IPS-18a (cell line): ENCODE measurements around the gene TOGARAM1.

ENCODE experiments used
- H3K27ac ChIP-seq: one replicate; pipeline ENCODE4 v1.5.1; 2013; ENCODE audit warnings: low read length
- H3K27me3 ChIP-seq: one replicate; pipeline ENCODE4 v1.6.1; 2013; ENCODE audit warnings: mild to moderate bottlenecking, low read length; ENCODE audit not compliant: control insufficient read depth, insufficient read depth
- H3K36me3 ChIP-seq: one replicate; pipeline ENCODE4 v1.6.1; 2013; ENCODE audit warnings: low read depth, low read length; ENCODE audit not compliant: control insufficient read depth
- H3K4me1 ChIP-seq: one replicate; pipeline ENCODE4 v1.6.1; 2013; ENCODE audit warnings: low read depth, low read length; ENCODE audit not compliant: control insufficient read depth
- H3K4me3 ChIP-seq: one replicate; pipeline ENCODE4 v1.5.1; 2013; ENCODE audit warnings: low read length
- H3K9ac ChIP-seq: one replicate; pipeline ENCODE4 v1.6.1; 2013; ENCODE audit warnings: mild to moderate bottlenecking, low read length, moderate library complexity
- H3K9me3 ChIP-seq: one replicate; pipeline ENCODE4 v1.6.1; 2013; ENCODE audit warnings: low read depth, low read length; ENCODE audit not compliant: control insufficient read depth

TOGARAM1 gene

GRCh38 chr14:45041641-45042040 is 79.7 kb downstream of the TOGARAM1 start:
- H3K4me1 ChIP-seq, result no peaks in the 10 kb centered on the region
- H3K36me3 ChIP-seq, result peaks cover 10% of the 10 kb centered on the region
- H3K27me3 ChIP-seq, result no peaks in the 10 kb centered on the region
- H3K9me3 ChIP-seq, result peaks cover 5% of the 10 kb centered on the region
- H3K27ac ChIP-seq, result no peak overlapping the region
- H3K4me3 ChIP-seq, result no peak overlapping the region
- no peak overlapping the region for H3K9ac ChIP-seq

DNA sequence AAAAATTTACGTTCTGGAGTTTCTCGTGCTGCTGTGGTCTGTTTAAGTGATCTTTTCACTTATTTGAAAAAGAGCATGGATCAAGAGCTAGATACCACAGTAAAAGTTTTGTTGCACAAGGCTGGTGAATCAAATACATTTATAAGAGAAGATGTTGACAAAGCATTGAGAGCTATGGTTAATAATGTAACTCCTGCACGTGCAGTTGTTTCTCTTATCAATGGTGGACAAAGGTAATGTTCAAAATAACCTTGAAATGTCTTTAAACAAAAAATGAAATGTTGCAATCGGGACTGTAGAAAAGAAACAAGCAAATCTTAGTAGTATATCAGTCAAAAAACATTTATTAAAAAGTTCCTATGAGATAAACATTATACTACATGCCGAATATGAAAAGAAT is 82.6 kb downstream of the TOGARAM1 start:
- Histone ChIP-seq H3K27ac (no peak overlapping the region), H3K9me3 (no peaks in the 10 kb centered on the region), H3K4me1 (no peaks in the 10 kb centered on the region), H3K27me3 (no peaks in the 10 kb centered on the region), H3K9ac (no peak overlapping the region), H3K36me3 (peaks cover 10% of the 10 kb centered on the region), H3K4me3 (no peak overlapping the region)

DNA sequence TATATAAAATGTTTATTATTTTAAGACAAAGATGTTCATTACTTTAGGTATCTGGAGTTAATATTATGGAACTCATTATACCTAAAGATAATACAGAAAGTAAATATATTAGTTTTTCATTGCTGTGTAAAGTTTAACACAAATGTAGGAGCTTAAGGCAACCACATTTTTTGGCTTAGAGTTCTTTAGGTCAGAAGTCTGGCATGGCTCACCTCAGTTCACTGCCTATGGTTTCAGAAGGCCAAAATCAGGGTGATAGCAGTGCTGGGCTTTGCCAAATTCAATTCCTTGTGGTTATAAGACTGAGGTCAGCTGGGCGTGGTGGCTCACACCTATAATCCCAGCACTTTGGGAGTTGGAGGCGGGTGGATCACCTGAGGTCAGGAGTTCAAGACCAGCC is 86.4 kb downstream of the TOGARAM1 start:
- Histone ChIP-seq H3K27ac (no peak overlapping the region), H3K4me3 (no peak overlapping the region), H3K9ac (no peak overlapping the region), H3K27me3 (no peaks in the 10 kb centered on the region), H3K4me1 (no peaks in the 10 kb centered on the region), H3K9me3 (no peaks in the 10 kb centered on the region), H3K36me3 (peaks cover 10% of the 10 kb centered on the region)

DNA sequence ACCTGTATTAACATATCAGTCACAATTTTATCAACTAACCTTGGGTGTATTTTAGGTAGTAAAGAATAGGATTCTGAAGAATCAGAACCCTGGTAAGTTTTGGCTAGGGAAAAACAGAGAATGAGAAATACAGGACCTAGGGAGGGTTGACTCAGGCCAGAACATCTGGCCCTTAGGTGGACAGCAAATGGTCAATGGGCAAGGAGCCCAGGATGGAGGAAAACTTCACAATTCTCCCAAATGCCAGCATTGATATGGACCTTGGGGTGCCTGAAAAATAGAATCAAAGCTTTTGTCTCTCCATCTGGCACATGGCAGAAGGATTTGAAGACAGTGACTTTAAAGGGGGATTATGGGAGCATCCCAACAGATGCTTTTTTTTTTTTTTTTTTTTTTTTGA is 89.2 kb downstream of the TOGARAM1 start:
- no peaks in the 10 kb centered on the region for H3K4me1 ChIP-seq
- no peak overlapping the region for H3K9ac ChIP-seq
- H3K9me3 ChIP-seq, result no peaks in the 10 kb centered on the region
- peaks cover 4% of the 10 kb centered on the region for H3K36me3 ChIP-seq
- no peak overlapping the region for H3K4me3 ChIP-seq
- no peaks in the 10 kb centered on the region for H3K27me3 ChIP-seq
- no peak overlapping the region for H3K27ac ChIP-seq

DNA sequence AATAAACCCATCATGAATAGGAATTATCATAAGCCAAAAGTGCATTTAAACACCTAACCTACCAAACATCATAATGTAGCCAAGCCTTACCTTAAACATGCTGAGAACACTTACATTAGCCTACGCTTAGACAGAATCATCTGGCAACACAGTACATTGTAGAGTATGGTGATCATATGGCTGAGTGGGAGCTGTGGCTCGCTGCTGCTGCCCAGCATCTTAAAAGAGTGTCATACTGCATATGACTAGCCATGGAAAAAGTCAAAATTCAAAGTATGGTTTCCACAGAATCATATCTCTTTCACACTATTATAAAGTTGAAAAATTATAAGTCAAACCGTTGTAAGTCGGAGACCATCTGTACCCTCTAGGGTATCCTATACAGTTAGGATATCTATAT is 89.9 kb downstream of the TOGARAM1 start:
- Histone ChIP-seq H3K27ac (no peak overlapping the region), H3K27me3 (no peaks in the 10 kb centered on the region), H3K9me3 (no peaks in the 10 kb centered on the region), H3K9ac (no peak overlapping the region), H3K36me3 (peaks cover 3% of the 10 kb centered on the region), H3K4me3 (no peak overlapping the region), H3K4me1 (no peaks in the 10 kb centered on the region)

DNA sequence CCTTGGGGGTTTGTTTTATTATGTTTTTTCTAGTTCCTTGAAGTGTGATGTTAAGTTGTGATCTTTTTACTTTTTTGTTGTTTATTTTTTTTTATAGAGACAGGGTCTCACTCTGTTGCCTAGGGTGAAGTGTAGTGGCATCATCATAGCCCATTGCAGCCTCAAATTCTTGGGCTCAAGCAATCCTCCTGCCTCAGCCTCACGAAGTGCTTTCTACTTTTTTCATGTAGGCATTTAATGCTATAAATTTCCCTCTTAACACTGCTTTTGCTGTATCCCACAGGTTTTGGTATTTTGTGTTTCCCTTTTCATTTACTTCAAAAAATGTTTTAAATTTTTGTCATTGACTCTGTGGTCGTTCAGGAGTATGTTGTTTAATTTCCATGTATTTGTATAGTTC is 95.4 kb downstream of the TOGARAM1 start:
- Histone ChIP-seq H3K27me3 (no peaks in the 10 kb centered on the region), H3K9ac (no peak overlapping the region), H3K4me3 (no peak overlapping the region), H3K9me3 (no peaks in the 10 kb centered on the region), H3K27ac (no peak overlapping the region), H3K4me1 (no peaks in the 10 kb centered on the region), H3K36me3 (peaks cover 3% of the 10 kb centered on the region)

DNA sequence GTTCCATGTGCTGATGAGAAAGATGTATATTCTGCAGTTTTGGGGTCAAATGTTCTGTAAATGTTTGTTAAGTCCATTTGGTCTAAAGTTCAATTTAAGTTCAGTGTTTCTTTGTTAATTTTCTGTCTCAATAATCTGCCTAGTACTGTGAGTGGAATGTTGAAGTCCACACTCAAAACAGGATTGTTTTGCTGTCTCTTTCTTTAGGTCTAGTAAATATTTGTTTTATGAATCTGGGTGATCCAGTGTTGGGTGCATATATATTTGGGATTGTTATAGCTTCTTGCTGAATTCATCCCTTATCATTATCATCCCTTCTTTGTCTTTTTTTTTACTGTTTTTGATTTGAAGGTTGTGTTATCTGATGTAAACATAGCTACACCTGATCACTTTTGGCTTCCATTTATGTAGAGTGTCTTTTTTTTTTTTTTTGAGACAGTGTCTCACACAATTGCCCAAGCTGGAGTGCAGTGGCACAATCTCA is 95.9 kb downstream of the TOGARAM1 start:
- no peak overlapping the region for H3K9ac ChIP-seq
- peaks cover 3% of the 10 kb centered on the region for H3K36me3 ChIP-seq
- no peak overlapping the region for H3K4me3 ChIP-seq
- H3K4me1 ChIP-seq, result no peaks in the 10 kb centered on the region
- no peaks in the 10 kb centered on the region for H3K27me3 ChIP-seq
- H3K27ac ChIP-seq, result no peak overlapping the region
- no peaks in the 10 kb centered on the region for H3K9me3 ChIP-seq

GRCh38 chr14:45060551-45060950 is 98.6 kb downstream of the TOGARAM1 start:
- Histone ChIP-seq H3K4me3 (no peak overlapping the region), H3K27ac (no peak overlapping the region), H3K9ac (no peak overlapping the region), H3K27me3 (no peaks in the 10 kb centered on the region), H3K9me3 (no peaks in the 10 kb centered on the region), H3K4me1 (no peaks in the 10 kb centered on the region), H3K36me3 (no peaks in the 10 kb centered on the region)

GRCh38 chr14:45065540-45065939 is 103.5 kb downstream of the TOGARAM1 start:
- Histone ChIP-seq H3K36me3 (no peaks in the 10 kb centered on the region), H3K9ac (no peak overlapping the region), H3K9me3 (no peaks in the 10 kb centered on the region), H3K4me3 (no peak overlapping the region), H3K27me3 (no peaks in the 10 kb centered on the region), H3K4me1 (no peaks in the 10 kb centered on the region), H3K27ac (no peak overlapping the region)

DNA sequence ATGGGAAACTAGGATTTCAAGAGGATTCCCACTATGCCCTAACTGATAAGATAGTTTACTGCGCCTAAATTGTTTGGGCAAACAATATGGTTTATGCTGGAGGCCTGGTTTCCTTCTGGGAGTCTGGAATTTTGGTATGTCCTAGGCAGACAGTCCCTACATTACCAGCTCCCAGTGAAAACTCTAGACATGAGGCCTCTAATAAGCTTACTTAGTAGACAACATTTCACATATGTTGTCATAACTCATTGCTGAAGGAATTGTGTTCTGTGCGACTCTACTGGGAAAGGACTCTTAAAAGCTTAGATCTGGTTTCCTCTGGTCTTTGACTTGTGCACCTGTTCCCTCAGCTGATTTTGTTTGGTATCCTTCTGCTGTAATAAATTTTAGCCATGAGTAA is 104.0 kb downstream of the TOGARAM1 start:
- Histone ChIP-seq H3K9ac (no peak overlapping the region), H3K36me3 (no peaks in the 10 kb centered on the region), H3K27me3 (no peaks in the 10 kb centered on the region), H3K4me3 (no peak overlapping the region), H3K9me3 (no peaks in the 10 kb centered on the region), H3K4me1 (no peaks in the 10 kb centered on the region), H3K27ac (no peak overlapping the region)

DNA sequence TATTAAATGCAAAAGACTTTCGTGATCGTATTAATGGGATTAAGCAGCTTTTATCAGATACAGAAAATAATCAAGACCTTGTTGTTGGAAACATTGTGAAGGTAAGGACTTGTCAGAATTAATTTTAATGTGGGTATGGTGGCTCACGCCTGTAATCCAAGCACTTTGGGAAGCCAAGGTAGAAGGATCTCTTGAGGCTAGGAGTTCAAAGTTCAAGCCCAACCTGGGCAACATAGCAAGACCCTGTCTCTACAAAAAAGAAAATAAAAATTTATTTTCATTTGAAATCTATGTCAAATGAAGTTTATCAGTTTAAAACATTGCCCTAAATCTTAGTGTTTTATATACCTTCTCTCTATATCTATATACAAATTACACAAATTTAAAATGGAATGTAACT is 104.7 kb downstream of the TOGARAM1 start:
- Histone ChIP-seq H3K36me3 (no peaks in the 10 kb centered on the region), H3K27me3 (no peaks in the 10 kb centered on the region), H3K4me1 (no peaks in the 10 kb centered on the region), H3K27ac (no peak overlapping the region), H3K4me3 (no peak overlapping the region), H3K9ac (no peak overlapping the region), H3K9me3 (no peaks in the 10 kb centered on the region)

DNA sequence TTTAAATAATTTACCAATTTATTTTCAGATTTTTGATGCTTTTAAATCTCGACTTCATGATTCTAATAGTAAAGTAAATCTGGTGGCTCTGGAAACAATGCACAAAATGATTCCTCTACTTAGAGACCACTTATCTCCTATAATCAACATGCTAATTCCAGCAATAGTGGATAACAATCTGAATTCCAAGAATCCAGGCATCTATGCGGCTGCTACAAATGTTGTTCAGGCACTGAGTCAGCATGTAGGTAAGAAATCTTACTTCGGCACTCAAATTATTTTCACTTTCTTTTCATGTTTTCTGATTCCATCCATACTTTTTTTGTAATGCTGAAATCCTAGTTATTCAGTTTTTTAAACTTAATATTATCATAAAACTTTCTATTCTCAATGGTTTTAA is 106.4 kb downstream of the TOGARAM1 start:
- H3K27ac ChIP-seq, result no peak overlapping the region
- H3K9me3 ChIP-seq, result no peaks in the 10 kb centered on the region
- H3K9ac ChIP-seq, result no peak overlapping the region
- no peaks in the 10 kb centered on the region for H3K27me3 ChIP-seq
- no peak overlapping the region for H3K4me3 ChIP-seq
- H3K4me1 ChIP-seq, result no peaks in the 10 kb centered on the region
- no peaks in the 10 kb centered on the region for H3K36me3 ChIP-seq
